Body of pancreas (tissue), 4 donors: ENCODE results near the gene C5orf24.

Source experiments
- POLR2A ChIP-seq, 3 donors: fragments of 450-650 bp; IDR thresholded peaks; one replicate each; pipeline ENCODE4 v1.6.1; 2016; ENCODE audit warnings: antibody characterized with exemption in 3 of 3, mild to moderate bottlenecking in 2 of 3
- TF ChIP-seq, protein P1 (sequence below), 7 experiments: fragments of 450-650 bp in 4 of 7; fragments of 200-600 bp in 3 of 7; sonication (generic) in 3 of 7; IDR thresholded peaks; one replicate each; pipeline ENCODE4 v1.5.1; 2016 to 2019; ENCODE audit warnings: antibody characterized with exemption in 7 of 7

DNA sequence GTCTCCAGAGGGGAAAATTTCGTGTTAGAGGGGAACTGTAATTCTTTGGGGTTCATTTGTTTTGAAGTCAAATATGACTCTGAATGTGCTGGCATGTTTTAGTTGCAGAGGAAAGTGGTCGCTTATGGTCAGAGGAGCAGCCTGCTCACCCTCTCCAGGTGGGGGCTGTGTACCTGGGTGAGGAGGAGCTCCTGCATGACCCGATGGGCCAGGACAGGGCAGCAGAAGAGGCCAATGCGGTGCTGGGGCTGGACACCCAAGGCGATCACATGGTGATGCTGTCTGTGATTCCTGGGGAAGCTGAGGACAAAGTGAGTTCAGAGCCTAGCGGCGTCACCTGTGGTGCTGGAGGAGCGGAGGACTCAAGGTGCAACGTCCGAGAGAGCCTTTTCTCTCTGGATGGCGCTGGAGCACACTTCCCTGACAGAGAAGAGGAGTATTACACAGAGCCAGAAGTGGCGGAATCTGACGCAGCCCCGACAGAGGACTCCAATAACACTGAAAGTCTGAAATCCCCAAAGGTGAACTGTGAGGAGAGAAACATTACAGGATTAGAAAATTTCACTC, 41.9 kb downstream of the C5orf24 start:
- TF ChIP-seq, protein P1, sequence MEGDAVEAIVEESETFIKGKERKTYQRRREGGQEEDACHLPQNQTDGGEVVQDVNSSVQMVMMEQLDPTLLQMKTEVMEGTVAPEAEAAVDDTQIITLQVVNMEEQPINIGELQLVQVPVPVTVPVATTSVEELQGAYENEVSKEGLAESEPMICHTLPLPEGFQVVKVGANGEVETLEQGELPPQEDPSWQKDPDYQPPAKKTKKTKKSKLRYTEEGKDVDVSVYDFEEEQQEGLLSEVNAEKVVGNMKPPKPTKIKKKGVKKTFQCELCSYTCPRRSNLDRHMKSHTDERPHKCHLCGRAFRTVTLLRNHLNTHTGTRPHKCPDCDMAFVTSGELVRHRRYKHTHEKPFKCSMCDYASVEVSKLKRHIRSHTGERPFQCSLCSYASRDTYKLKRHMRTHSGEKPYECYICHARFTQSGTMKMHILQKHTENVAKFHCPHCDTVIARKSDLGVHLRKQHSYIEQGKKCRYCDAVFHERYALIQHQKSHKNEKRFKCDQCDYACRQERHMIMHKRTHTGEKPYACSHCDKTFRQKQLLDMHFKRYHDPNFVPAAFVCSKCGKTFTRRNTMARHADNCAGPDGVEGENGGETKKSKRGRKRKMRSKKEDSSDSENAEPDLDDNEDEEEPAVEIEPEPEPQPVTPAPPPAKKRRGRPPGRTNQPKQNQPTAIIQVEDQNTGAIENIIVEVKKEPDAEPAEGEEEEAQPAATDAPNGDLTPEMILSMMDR (IDR thresholded peaks at IDR 0.05) = no peak
- no peak for TF ChIP-seq POLR2A (IDR thresholded peaks at IDR 0.05)
